ENCODE data around the gene GLYR1.

Gene GLYR1

GRCh38 chr16:4884972-4885874 lies 38.1 kb upstream of the GLYR1 start:
- H3K4me3 ChIP-seq (ENCODE audit: low read depth, low read length), result no peak overlapping the region
- TF ChIP-seq, protein P1, sequence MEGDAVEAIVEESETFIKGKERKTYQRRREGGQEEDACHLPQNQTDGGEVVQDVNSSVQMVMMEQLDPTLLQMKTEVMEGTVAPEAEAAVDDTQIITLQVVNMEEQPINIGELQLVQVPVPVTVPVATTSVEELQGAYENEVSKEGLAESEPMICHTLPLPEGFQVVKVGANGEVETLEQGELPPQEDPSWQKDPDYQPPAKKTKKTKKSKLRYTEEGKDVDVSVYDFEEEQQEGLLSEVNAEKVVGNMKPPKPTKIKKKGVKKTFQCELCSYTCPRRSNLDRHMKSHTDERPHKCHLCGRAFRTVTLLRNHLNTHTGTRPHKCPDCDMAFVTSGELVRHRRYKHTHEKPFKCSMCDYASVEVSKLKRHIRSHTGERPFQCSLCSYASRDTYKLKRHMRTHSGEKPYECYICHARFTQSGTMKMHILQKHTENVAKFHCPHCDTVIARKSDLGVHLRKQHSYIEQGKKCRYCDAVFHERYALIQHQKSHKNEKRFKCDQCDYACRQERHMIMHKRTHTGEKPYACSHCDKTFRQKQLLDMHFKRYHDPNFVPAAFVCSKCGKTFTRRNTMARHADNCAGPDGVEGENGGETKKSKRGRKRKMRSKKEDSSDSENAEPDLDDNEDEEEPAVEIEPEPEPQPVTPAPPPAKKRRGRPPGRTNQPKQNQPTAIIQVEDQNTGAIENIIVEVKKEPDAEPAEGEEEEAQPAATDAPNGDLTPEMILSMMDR (IDR thresholded peaks at IDR 0.05; ENCODE audit: low read depth, low read length), result no peak
- in situ Hi-C loops (cut with HindIII; ENCODE audit: low sequenced_read_pairs), result no loop called here
- DNase-seq (ENCODE audit: low read depth, low spot score), result no peak

DNA sequence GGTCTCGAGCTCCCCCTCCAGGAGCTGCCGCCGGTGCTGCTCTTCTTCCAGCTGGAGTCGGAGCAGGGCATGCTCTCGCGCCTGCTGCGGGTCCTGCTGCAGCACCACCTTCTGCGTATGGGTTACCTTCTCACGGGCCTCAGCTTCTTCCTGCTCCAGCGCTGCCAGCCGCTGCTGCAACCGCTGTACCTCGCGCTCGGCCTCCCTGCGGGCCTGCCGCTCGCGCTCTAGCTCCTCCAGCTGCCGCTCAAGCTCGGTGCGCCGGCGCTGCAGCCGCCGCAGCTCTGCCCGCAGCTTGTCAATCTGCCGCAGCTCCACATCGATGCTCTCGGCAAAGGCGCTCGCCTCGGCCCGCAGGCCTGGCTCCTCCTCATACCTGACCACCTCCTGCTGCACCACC lies 37.1 kb upstream of the GLYR1 start:
- no peak overlapping the region for H3K4me3 ChIP-seq (ENCODE audit: low read depth, low read length)
- DNase-seq (ENCODE audit: low read depth, low spot score), result no peak
- in situ Hi-C loops (cut with HindIII; ENCODE audit: low sequenced_read_pairs), result no loop called here
- TF ChIP-seq, protein P1 (IDR thresholded peaks at IDR 0.05; ENCODE audit: low read depth, low read length), result no peak

GRCh38 chr16:4883501-4883900 lies 36.4 kb upstream of the GLYR1 start:
- DNase-seq (ENCODE audit: low read depth, low spot score), result no peak
- in situ Hi-C loops (cut with HindIII; ENCODE audit: low sequenced_read_pairs), result no loop called here
- TF ChIP-seq, protein P1 (IDR thresholded peaks at IDR 0.05; ENCODE audit: low read depth, low read length), result no peak
- H3K4me3 ChIP-seq (ENCODE audit: low read depth, low read length), result no peak overlapping the region

GRCh38 chr16:4882633-4883285 lies 35.7 kb upstream of the GLYR1 start:
- TF ChIP-seq, protein P1 (IDR thresholded peaks at IDR 0.05; ENCODE audit: low read depth, low read length), result no peak
- peak; percentile 72 for DNase-seq (ENCODE audit: low read depth, low spot score)
- in situ Hi-C loops (cut with HindIII; ENCODE audit: low sequenced_read_pairs), result no loop called here
- H3K4me3 ChIP-seq (ENCODE audit: low read depth, low read length), result no peak overlapping the region

- in situ Hi-C loops (cut with HindIII; ENCODE audit: low sequenced_read_pairs), result no loop called here
- peak; percentile 63 for DNase-seq (ENCODE audit: low read depth, low spot score)
- H3K4me3 ChIP-seq (ENCODE audit: low read depth, low read length), result no peak overlapping the region
- TF ChIP-seq, protein P1 (IDR thresholded peaks at IDR 0.05; ENCODE audit: low read depth, low read length), result no peak
These were observed 35.0 kb upstream of the GLYR1 start for GRCh38 chr16:4882000-4882632.

DNA sequence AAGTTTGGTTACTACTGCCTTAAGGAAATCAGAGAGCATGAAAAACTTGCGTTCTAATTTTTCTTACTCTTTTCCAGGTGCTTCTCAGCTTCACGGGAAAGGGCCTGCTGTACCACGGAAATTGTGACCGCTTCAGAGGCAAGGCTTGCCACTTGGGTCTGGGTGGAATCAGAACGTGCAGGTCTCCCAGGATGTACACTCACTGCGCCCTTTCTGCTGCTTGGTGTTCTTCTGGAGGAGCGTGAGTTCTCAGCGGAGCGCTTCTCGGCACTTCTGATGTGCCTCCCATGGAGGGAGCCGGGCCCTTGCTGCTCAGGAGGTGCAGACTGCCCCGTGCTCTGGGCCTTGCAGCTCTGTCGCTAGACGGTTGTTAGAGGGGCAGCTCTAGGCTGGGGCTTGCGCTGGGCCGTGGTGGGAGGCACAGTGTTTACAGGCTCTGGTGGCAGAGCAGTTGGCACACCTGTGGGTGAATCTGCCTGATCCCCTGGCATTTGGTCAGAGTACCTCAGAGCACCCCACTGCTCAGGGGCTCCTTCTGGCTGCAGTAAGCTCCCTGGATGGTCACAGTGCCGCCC lies 33.0 kb upstream of the GLYR1 start:
- in situ Hi-C loops (cut with HindIII; ENCODE audit: low sequenced_read_pairs), result no loop called here
- no peak for DNase-seq (ENCODE audit: low read depth, low spot score)
- TF ChIP-seq, protein P1 (IDR thresholded peaks at IDR 0.05; ENCODE audit: low read depth, low read length), result no peak
- H3K4me3 ChIP-seq (ENCODE audit: low read depth, low read length), result no peak overlapping the region

Data from astrocyte of the spinal cord (primary cell).